GM21447 (cell line): ENCODE data around the gene DNMT1.
"Not testable (repeated sequence)": the region's sequence is repeated elsewhere in the genome, so short reads cannot be mapped to it uniquely, and the experiment has no call there.

Experiments used
- ATAC-seq: cut with Tn5 transposase; IDR thresholded peaks from one replicate; pipeline ENCODE4 v1.9.1; 2021; ENCODE audit not compliant: unreplicated experiment

The DNMT1 gene

GRCh38 chr19:10194500-10195198 is at the start of gene DNMT1:
TSS of gene DNMT1 (minus strand) at chr19:10194953. CDS start at chr19:10194899, 54 bp downstream.
- peak; percentile 74 for ATAC-seq

- ATAC-seq, result no peak
Observed at GRCh38 chr19:10243606-10244005, 48.9 kb upstream of the DNMT1 start.

- not testable (repeated sequence) for ATAC-seq
Observed at GRCh38 chr19:10241826-10242449, 47.2 kb upstream of the DNMT1 start.

- ATAC-seq, result no peak
Observed at GRCh38 chr19:10238172-10238783, 43.5 kb upstream of the DNMT1 start.

GRCh38 chr19:10237702-10238101 is 42.9 kb upstream of the DNMT1 start:
- no peak for ATAC-seq

- not testable (repeated sequence) for ATAC-seq
Observed at GRCh38 chr19:10235409-10235808, 40.7 kb upstream of the DNMT1 start.

GRCh38 chr19:10235003-10235402 is 40.2 kb upstream of the DNMT1 start:
- ATAC-seq, result no peak

GRCh38 chr19:10233946-10234345 is 39.2 kb upstream of the DNMT1 start:
- no peak for ATAC-seq

- ATAC-seq, result no peak
Observed at GRCh38 chr19:10231612-10232228, 37.0 kb upstream of the DNMT1 start.

GRCh38 chr19:10230861-10231611 is 36.3 kb upstream of the DNMT1 start, which contains the start of gene S1PR2:
TSS of gene S1PR2 (minus strand) at chr19:10231331. CDS start at chr19:10224905, 6,426 bp downstream.
- ATAC-seq, result peak; percentile 38

- no peak for ATAC-seq
Observed at GRCh38 chr19:10230173-10230860, 35.6 kb upstream of the DNMT1 start.

GRCh38 chr19:10228920-10229319 is 34.2 kb upstream of the DNMT1 start:
- no peak for ATAC-seq

GRCh38 chr19:10228393-10228792 is 33.6 kb upstream of the DNMT1 start:
- no peak for ATAC-seq

- no peak for ATAC-seq
Observed at GRCh38 chr19:10227026-10227971, 32.5 kb upstream of the DNMT1 start.

- no peak for ATAC-seq
Observed at GRCh38 chr19:10226376-10227025, 31.7 kb upstream of the DNMT1 start.

GRCh38 chr19:10226021-10226375 is 31.2 kb upstream of the DNMT1 start:
- ATAC-seq, result no peak

GRCh38 chr19:10224337-10224736 is 29.6 kb upstream of the DNMT1 start:
- ATAC-seq, result no peak

GRCh38 chr19:10223488-10224213 is 28.9 kb upstream of the DNMT1 start:
- ATAC-seq, result no peak
